Stimulated activated effector memory CD8-positive, alpha-beta T cell treated with anti-CD3 and anti-CD28 coated beads, Interleukin-12 subunit alpha, Interleukin-12 subunit beta, amount 100 ng/mL, for 72 hours (primary cell): Measurements from ENCODE around the gene FAM229A.

Source experiments
- ATAC-seq: fragments of 150-1000 bp; cut with Tn5 transposase; 2 replicates; pipeline ENCODE4 v1.10.0; 2021
- DNase-seq, 2 donors: peaks; one replicate each; pipeline ENCODE4 v3.0.0; 2021 to 2022; ENCODE audit warnings: low spot score in 2 of 2
- H3K27ac Mint-ChIP-seq: one replicate; pipeline ENCODE4 v1.8.0; 2022; ENCODE audit warnings: mild to moderate bottlenecking, mixed read lengths
- H3K36me3 Mint-ChIP-seq: one replicate; pipeline ENCODE4 v1.8.0; 2022; ENCODE audit warnings: mild to moderate bottlenecking, mixed read lengths
- H3K4me1 Mint-ChIP-seq: one replicate; pipeline ENCODE4 v1.8.0; 2022; ENCODE audit warnings: mixed read lengths
- H3K4me3 Mint-ChIP-seq: one replicate; pipeline ENCODE4 v1.8.0; 2022; ENCODE audit warnings: mild to moderate bottlenecking, mixed read lengths
- H3K9me3 Mint-ChIP-seq: one replicate; pipeline ENCODE4 v1.8.0; 2022; ENCODE audit warnings: mixed read lengths

The FAM229A gene

GRCh38 chr1:32390904-32391870 is 28.9 kb upstream of the FAM229A start:
- Mint-ChIP-seq H3K27ac (no peak overlapping the region), H3K4me3 (no peak overlapping the region), H3K4me1 (peaks cover 30% of the 10 kb centered on the region), H3K9me3 (no peaks in the 10 kb centered on the region), H3K36me3 (peaks cover 18% of the 10 kb centered on the region)
- DNase-seq (no peak), ATAC-seq (no peak)

DNA sequence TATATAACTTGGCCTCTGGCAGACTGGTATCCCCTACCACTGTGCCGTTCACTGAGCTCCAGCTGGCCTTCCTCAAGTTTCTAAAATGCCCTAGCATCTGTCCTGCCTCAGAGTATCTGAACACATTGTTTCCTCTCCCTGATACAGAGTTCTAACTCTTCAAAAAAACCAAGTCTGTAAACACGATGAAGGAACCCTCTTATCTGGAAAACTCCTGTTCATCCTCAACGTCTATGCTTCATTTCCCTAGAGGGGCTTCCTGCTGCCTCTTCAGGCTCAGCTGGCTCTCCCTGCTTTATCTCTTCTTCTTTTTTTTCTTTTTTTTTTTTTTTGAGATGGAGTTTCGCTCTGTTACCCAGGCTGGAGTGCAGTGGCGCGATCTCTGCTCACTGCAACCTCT is 26.4 kb upstream of the FAM229A start:
- Mint-ChIP-seq H3K9me3 (no peaks in the 10 kb centered on the region), H3K36me3 (peaks cover 7% of the 10 kb centered on the region), H3K4me1 (peaks cover 13% of the 10 kb centered on the region), H3K4me3 (no peak overlapping the region), H3K27ac (no peak overlapping the region)
- DNase-seq, result no peak
- ATAC-seq, result no peak

GRCh38 chr1:32386676-32387392 is 24.5 kb upstream of the FAM229A start:
- Mint-ChIP-seq H3K4me1 (peaks cover under 1% of the 10 kb centered on the region), H3K36me3 (no peaks in the 10 kb centered on the region), H3K9me3 (no peaks in the 10 kb centered on the region), H3K4me3 (no peak overlapping the region), H3K27ac (no peak overlapping the region)
- no peak for DNase-seq
- ATAC-seq, result no peak

GRCh38 chr1:32380057-32380456 is 17.8 kb upstream of the FAM229A start:
- DNase-seq (no peak), ATAC-seq (no peak)
- H3K4me3 Mint-ChIP-seq, result no peak overlapping the region
- H3K4me1 Mint-ChIP-seq, result no peaks in the 10 kb centered on the region
- H3K36me3 Mint-ChIP-seq, result peaks cover 60% of the 10 kb centered on the region
- H3K27ac Mint-ChIP-seq, result peak overlapping the region; percentile 29
- no peaks in the 10 kb centered on the region for H3K9me3 Mint-ChIP-seq

- Mint-ChIP-seq H3K4me3 (no peak overlapping the region), H3K36me3 (peaks cover 73% of the 10 kb centered on the region), H3K27ac (no peak overlapping the region), H3K4me1 (peaks cover 3% of the 10 kb centered on the region), H3K9me3 (no peaks in the 10 kb centered on the region)
- no peak for ATAC-seq
- no peak for DNase-seq
Measured at GRCh38 chr1:32377541-32378220, 15.4 kb upstream of the FAM229A start.

GRCh38 chr1:32376199-32376598 is 13.9 kb upstream of the FAM229A start:
- Mint-ChIP-seq H3K9me3 (no peaks in the 10 kb centered on the region), H3K36me3 (peaks cover 85% of the 10 kb centered on the region), H3K4me1 (peaks cover 17% of the 10 kb centered on the region), H3K27ac (no peak overlapping the region), H3K4me3 (no peak overlapping the region)
- DNase-seq (no peak), ATAC-seq (no peak)

DNA sequence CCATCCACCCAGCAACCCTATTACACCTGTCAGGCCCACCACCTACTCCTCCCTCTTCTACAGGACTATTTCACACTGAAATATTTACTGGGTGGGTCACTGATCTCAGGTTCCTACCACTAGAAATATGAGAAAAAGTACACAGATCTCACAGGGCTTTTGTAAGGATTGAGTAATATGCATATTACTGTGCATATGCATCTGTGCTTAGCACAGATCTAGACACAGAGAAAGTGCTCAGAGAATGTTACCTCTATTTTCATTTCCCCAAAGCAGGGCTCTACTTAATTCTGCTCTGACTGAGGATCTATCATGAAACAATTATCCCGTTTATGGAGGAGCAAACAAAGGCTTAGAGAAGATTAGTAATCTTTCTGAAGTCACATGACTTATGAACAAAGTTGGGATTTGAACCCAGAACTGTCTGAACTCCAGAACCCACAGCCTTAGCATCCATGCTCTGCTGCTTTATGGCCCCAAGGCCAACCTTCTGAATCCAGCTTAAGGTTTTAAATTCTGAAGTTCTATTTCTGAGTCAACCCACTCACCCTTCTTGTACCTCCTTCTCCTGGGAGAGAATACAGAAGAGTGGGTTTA is 11.8 kb upstream of the FAM229A start:
- H3K36me3 Mint-ChIP-seq, result peaks cover 81% of the 10 kb centered on the region
- H3K4me3 Mint-ChIP-seq, result no peak overlapping the region
- DNase-seq (no peak), ATAC-seq (no peak)
- peak overlapping the region; percentile 1 for H3K27ac Mint-ChIP-seq
- H3K9me3 Mint-ChIP-seq, result no peaks in the 10 kb centered on the region
- peaks cover 17% of the 10 kb centered on the region for H3K4me1 Mint-ChIP-seq

DNA sequence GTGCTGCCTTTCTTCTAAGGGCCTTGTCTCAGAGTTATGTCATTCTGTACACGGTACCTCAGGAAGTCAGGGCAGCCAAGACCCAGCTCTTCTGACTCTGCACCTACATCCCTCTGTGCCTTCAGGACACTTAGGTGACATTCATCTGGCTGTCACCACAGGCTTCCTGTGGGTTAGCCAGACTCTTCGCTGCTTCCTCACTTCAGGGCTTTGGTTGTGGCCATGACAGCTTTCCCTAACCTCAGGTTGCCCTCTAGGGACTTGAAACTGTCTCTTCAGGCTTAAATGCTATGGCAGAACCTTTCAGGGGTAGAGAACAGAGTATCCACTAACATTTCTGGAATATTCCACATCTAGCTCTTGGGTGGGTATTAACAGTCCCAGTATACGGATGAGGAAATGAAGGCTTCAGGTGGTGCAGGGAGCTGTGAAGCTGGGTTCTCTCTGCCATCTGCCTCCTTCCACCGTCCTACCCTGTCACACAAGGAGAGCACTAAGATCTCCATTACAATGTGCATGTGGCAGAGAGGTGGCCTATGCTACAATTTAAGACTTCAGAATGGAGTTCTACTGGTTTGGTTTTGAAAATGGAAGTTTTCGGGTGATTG is 10.0 kb upstream of the FAM229A start:
- peak overlapping the region; percentile 85 for H3K27ac Mint-ChIP-seq
- ATAC-seq (peak; percentile 89), DNase-seq (no peak)
- no peak overlapping the region for H3K4me3 Mint-ChIP-seq
- H3K36me3 Mint-ChIP-seq, result peaks cover 81% of the 10 kb centered on the region
- no peaks in the 10 kb centered on the region for H3K9me3 Mint-ChIP-seq
- H3K4me1 Mint-ChIP-seq, result peaks cover 17% of the 10 kb centered on the region

GRCh38 chr1:32367912-32368635 is 5.8 kb upstream of the FAM229A start:
- no peak overlapping the region for H3K4me3 Mint-ChIP-seq
- peaks cover 23% of the 10 kb centered on the region for H3K4me1 Mint-ChIP-seq
- no peak for DNase-seq
- H3K27ac Mint-ChIP-seq, result no peak overlapping the region
- no peak for ATAC-seq
- H3K36me3 Mint-ChIP-seq, result peaks cover 85% of the 10 kb centered on the region
- H3K9me3 Mint-ChIP-seq, result no peaks in the 10 kb centered on the region

GRCh38 chr1:32365445-32365844 is 3.2 kb upstream of the FAM229A start:
- Mint-ChIP-seq H3K36me3 (peaks cover 74% of the 10 kb centered on the region), H3K4me3 (no peak overlapping the region), H3K4me1 (peaks cover 22% of the 10 kb centered on the region), H3K9me3 (no peaks in the 10 kb centered on the region), H3K27ac (peak overlapping the region; percentile 46)
- no peak for DNase-seq
- no peak for ATAC-seq

DNA sequence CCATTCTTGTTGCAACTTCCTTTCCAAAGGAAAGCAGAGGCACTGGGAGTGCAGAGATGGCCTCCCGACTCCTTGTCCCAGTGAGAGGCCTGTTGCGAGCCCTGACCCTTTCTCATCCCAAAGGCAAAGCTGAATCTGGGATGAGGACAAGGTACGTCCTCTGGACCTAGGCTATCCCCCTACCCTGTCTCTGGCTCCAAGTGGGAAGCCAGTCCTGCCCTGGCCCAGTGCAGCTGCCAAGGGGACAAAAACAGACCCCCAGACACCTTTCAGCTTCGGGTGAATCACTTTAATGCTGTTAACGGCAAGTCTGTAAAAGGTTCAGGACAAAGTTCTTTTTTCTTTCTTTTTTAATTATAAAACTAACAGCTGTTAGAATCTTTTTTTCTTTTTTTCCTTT is 2.6 kb upstream of the FAM229A start:
- ATAC-seq, result no peak
- Mint-ChIP-seq H3K36me3 (peaks cover 70% of the 10 kb centered on the region), H3K27ac (no peak overlapping the region), H3K9me3 (no peaks in the 10 kb centered on the region), H3K4me3 (no peak overlapping the region), H3K4me1 (peaks cover 28% of the 10 kb centered on the region)
- no peak for DNase-seq

GRCh38 chr1:32363713-32364112 is 1.4 kb upstream of the FAM229A start:
- ATAC-seq (no peak), DNase-seq (no peak)
- H3K4me1 Mint-ChIP-seq, result peaks cover 35% of the 10 kb centered on the region
- H3K4me3 Mint-ChIP-seq, result no peak overlapping the region
- peaks cover 66% of the 10 kb centered on the region for H3K36me3 Mint-ChIP-seq
- no peak overlapping the region for H3K27ac Mint-ChIP-seq
- no peaks in the 10 kb centered on the region for H3K9me3 Mint-ChIP-seq

GRCh38 chr1:32361674-32362473 is 411 bp downstream of the FAM229A start:
- H3K9me3 Mint-ChIP-seq, result no peaks in the 10 kb centered on the region
- H3K4me3 Mint-ChIP-seq, result peak overlapping the region; percentile 13
- DNase-seq (no peak), ATAC-seq (peak; percentile 55)
- peaks cover 35% of the 10 kb centered on the region for H3K4me1 Mint-ChIP-seq
- H3K27ac Mint-ChIP-seq, result no peak overlapping the region
- peaks cover 53% of the 10 kb centered on the region for H3K36me3 Mint-ChIP-seq

DNA sequence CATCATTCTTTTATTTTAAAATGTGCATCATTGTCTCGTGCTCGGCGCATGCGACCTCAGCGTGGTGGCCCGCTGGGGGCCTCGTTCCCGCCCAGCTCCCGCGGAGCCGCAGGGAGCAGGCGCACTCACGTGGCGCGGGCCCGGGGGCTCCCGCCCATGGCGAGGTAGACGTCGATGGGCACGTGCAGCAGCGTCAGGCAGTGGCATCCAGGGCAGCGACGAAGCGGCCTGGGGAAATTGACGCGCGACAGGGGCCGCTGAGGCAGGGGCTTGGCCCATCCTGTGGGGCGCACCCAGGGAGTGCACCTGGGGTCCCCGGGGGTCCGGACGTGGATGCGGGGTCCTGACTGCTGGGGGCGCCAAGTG is 994 bp downstream of the FAM229A start:
- H3K9me3 Mint-ChIP-seq, result no peaks in the 10 kb centered on the region
- no peak for ATAC-seq
- H3K4me1 Mint-ChIP-seq, result peaks cover 35% of the 10 kb centered on the region
- peak overlapping the region; percentile 40 for H3K27ac Mint-ChIP-seq
- H3K4me3 Mint-ChIP-seq, result peak overlapping the region; percentile 54
- peaks cover 47% of the 10 kb centered on the region for H3K36me3 Mint-ChIP-seq
- DNase-seq, result no peak
